GM12891 (cell line): ENCODE data around the gene SECTM1.

Experiments used
- DNase-seq: peaks from one replicate; pipeline ENCODE4 v3.0.0; 2011; ENCODE audit warnings: low spot score; ENCODE audit not compliant: insufficient read length
- FAIRE-seq: peaks from 2 replicates; lab custom pipeline; 2011; peaks lifted over from hg19 to GRCh38; lab: Jason Lieb, UNC
- PAX5 ChIP-seq: IDR thresholded peaks from 2 replicates; pipeline ENCODE4 v1.6.1; 2011; ENCODE audit warnings: low read length, moderate library complexity, mild to moderate bottlenecking; ENCODE audit not compliant: insufficient read depth, severe bottlenecking
- POLR2A ChIP-seq: IDR thresholded peaks from 2 replicates; pipeline ENCODE4 v1.6.1; 2011; ENCODE audit warnings: low read depth, low read length, control low read depth
- POLR2AphosphoS5 ChIP-seq: IDR thresholded peaks from 2 replicates; pipeline ENCODE4 v1.6.1; 2011; ENCODE audit warnings: low read depth, low read length, control low read depth
- POU2F2 ChIP-seq: IDR thresholded peaks from 2 replicates; pipeline ENCODE4 v1.6.1; 2011; ENCODE audit warnings: low read depth, mild to moderate bottlenecking, control low read depth, low read length, moderate library complexity
- SPI1 ChIP-seq: IDR thresholded peaks from 2 replicates; pipeline ENCODE4 v1.6.1; 2011; ENCODE audit warnings: low read depth, low read length, control low read depth
- TAF1 ChIP-seq: IDR thresholded peaks from 2 replicates; pipeline ENCODE4 v1.6.1; 2011; ENCODE audit warnings: low read depth, low read length, control low read depth

SECTM1 gene

DNA sequence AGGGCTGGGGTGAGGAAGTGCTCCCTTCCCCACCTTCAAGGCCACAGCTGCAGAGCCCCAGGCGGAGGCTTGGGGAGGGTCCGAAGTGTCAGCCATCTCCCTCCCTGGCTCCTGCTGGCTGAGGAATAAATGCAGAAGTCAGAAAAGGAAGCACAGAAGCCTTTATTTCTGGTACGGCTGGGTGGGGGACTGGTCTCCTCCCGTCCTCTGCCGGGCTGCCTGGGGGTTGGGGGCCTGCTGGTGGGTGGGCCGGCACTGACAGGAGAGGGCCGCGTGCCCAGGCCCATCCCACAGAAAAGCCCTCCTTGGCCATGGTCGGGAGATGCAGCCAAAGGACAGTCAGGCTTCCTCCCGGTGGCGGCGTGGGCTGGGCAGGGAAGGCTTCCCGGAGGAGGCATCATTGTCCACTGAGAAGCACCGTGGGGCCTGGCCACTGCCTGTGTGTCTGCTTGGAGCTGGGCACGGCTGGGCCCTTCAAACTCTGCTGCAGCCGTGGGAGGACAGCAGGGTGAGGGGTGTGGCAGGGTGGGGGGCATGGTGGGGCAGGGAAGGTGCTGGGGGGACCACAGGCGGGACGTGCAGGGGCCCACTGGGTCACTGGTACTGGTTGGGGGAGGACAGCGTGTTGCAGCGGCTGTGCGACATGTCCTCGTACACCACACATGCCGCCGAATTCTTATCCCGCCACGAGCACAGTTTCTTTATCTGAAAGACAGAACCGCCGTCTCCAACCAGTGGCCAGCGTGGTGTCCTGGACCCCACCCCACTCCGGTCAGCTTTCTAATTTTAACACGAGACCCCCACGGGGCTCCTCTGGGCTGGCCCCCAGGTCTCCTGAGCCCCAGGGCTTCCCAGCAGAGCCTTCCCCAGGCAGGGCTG lies 18.6 kb downstream of the SECTM1 start:
- TF ChIP-seq POU2F2 (no peak), SPI1 (no peak), PAX5 (no peak)
- FAIRE-seq (no peak), DNase-seq (no peak)

- TF ChIP-seq POU2F2, result no peak
- no peak for TF ChIP-seq TAF1
- TF ChIP-seq PAX5, result no peak
- no peak for TF ChIP-seq SPI1
- TF ChIP-seq POLR2A, result no peak
- TF ChIP-seq POLR2AphosphoS5, result no peak
- FAIRE-seq, result no peak
Measured at GRCh38 chr17:82314012-82314726, 19.4 kb downstream of the SECTM1 start.

DNA sequence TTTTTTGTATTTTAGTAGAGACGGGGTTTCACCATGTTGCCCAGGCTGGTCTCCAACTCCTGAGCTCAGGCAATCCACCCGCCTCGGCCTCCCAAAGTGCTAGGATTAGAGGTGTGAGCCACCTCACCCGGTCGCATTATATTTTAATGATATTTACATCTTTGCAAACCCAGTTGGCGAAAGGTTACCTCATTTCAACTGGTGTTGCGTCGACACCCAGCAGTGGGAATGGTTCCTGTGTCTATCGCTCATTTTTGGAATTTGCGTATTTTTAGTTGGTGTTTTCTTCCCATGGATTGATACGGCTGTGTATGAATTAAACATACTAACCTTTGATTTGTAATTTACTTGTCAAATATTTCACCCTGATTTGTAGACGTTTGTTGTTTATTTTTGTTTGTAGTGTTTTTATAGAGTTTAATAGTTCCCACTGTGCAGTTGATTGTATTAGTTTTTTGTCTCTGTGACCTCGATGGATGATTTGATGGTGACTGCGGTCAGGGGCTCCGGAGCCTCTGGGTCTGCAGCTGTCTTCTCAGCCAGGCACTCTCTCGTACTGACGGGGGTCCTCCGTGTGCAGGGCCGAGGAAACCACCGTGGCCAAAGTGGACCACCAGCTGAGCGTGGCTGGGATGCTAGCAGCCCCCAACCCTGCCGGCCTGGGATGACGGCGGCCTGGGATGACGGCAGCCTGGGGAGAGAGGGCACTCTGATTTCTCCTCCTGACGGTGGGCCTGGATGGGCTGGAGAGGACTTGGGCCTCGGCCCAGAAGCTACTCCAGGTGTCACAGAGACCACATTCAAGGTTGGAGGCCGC lies 20.2 kb downstream of the SECTM1 start:
- DNase-seq (no peak), FAIRE-seq (no peak)
- TF ChIP-seq POLR2AphosphoS5 (no peak), POLR2A (no peak), PAX5 (no peak), TAF1 (no peak), SPI1 (no peak), POU2F2 (no peak)

More at GRCh38 chr17:82314012-82314726, 19.4 kb downstream of the SECTM1 start:
- DNase-seq, result no peak

- DNase-seq (no peak), FAIRE-seq (no peak)
- TF ChIP-seq POLR2AphosphoS5, result no peak
- TF ChIP-seq POU2F2, result no peak
- no peak for TF ChIP-seq POLR2A
- TF ChIP-seq TAF1, result no peak
- no peak for TF ChIP-seq PAX5
- no peak for TF ChIP-seq SPI1
Measured at GRCh38 chr17:82311971-82312370, 21.6 kb downstream of the SECTM1 start.

- TF ChIP-seq PAX5 (no peak), SPI1 (no peak), POLR2AphosphoS5 (no peak), POLR2A (no peak), POU2F2 (no peak), TAF1 (no peak)
- FAIRE-seq, result no peak
- DNase-seq, result no peak
Measured at GRCh38 chr17:82310877-82311276, 22.7 kb downstream of the SECTM1 start.

DNA sequence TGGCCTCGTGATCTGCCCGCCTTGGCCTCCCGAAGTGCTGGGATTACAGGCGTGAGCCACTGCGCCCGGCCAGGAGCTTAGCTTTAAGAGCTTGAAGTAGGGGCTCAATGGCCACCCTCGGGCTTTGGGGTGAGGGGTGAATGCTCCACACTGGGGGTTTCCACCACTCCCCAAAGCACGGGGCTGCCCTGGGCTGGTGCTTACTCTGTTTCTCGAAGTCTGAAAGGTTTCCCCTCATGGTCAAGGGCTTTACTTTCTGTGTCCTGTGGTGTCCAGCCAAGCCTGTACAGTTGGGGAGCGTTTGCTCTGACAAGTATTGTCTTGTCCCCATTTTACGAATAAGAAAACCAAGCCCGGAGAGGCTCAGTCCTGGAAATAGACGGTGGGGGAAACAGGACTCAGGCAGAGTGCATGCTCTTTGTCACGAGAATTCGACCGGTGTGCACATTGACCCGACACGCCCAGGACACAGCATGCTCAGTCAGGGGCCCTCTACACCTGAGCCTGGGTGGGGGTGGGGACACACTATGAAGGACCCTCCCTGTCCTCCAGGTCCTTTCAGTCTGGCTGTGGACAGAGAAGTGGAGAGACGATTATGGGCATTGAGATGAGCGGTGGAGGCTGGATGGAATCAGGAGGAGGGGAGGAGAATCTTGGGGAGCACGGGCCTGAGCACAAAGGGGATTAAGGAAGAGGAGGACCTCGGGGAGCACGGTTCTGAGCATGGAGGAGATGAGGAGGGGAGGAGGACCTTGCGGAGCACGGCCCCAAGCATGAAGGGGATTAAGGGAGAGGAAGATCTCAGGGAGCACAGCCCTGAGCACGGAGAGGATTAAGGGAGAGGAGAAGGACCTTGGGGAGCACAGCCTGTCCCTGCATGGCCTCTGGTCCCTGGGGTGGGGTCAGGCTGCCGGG lies 23.7 kb downstream of the SECTM1 start:
- TF ChIP-seq POU2F2, result no peak
- no peak for TF ChIP-seq TAF1
- TF ChIP-seq PAX5, result no peak
- no peak for TF ChIP-seq POLR2AphosphoS5
- no peak for TF ChIP-seq POLR2A
- TF ChIP-seq SPI1, result no peak
- FAIRE-seq (no peak), DNase-seq (no peak)

DNA sequence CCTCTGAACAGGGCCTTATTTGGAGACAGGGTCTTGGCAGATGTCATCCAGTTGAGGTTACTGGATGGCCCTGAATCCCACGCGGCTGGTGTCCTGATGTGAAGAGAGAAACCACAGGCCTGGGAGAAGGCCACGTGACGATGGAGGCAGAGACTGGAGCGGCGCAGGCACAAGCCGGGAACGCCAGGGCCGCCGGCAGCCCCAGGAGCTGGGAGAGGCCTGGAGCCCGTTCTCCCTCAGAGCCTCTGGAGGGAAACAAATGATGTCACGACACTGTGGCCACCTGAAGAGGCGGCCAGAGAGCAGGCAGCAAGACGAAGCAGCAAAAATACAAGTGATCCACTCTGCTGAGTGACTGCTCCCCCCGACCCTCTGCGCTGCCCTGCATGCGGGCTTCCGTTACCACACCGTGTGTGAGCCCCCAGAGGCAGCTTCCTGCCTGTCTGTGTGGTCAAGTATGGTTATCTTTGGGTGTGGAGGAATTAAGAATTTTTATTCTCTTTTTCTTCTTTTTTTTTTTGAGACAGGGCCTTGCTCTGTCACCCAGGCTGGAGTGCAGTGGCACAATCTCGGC lies 27.8 kb downstream of the SECTM1 start:
- no peak for FAIRE-seq
- DNase-seq, result no peak
- no peak for TF ChIP-seq POU2F2
- no peak for TF ChIP-seq SPI1
- no peak for TF ChIP-seq POLR2A
- TF ChIP-seq POLR2AphosphoS5, result no peak
- TF ChIP-seq PAX5, result no peak
- no peak for TF ChIP-seq TAF1
